ENCODE measurements around the gene KCTD3. TPM values are rescaled to one million over a fixed set of nuclear protein-coding genes. Genes with fewer than 3 reads are reported as not detected.

Gene KCTD3
- total RNA-seq, 1 donor from 2014 or later, result 16.9 TPM

GRCh38 chr1:215595231-215595630, 28.1 kb downstream of the KCTD3 start:
- H3K36me3 ChIP-seq (ENCODE audit: control insufficient read depth, insufficient read depth, low read length), result no peaks in the 10 kb centered on the region
- H3K4me3 ChIP-seq (ENCODE audit: low read depth, low read length), result no peak overlapping the region
- TF ChIP-seq, protein P1, sequence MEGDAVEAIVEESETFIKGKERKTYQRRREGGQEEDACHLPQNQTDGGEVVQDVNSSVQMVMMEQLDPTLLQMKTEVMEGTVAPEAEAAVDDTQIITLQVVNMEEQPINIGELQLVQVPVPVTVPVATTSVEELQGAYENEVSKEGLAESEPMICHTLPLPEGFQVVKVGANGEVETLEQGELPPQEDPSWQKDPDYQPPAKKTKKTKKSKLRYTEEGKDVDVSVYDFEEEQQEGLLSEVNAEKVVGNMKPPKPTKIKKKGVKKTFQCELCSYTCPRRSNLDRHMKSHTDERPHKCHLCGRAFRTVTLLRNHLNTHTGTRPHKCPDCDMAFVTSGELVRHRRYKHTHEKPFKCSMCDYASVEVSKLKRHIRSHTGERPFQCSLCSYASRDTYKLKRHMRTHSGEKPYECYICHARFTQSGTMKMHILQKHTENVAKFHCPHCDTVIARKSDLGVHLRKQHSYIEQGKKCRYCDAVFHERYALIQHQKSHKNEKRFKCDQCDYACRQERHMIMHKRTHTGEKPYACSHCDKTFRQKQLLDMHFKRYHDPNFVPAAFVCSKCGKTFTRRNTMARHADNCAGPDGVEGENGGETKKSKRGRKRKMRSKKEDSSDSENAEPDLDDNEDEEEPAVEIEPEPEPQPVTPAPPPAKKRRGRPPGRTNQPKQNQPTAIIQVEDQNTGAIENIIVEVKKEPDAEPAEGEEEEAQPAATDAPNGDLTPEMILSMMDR (IDR thresholded peaks at IDR 0.05; ENCODE audit: insufficient read depth, low read length, poor library complexity, severe bottlenecking), result no peak
- DNase-seq (ENCODE audit: low read depth), result no peak
- no peaks in the 10 kb centered on the region for H3K27me3 ChIP-seq (ENCODE audit: control insufficient read depth, insufficient read depth, low read length)

- no peak for DNase-seq (ENCODE audit: low read depth)
- Histone ChIP-seq H3K4me3 (ENCODE audit: low read depth, low read length) (no peak overlapping the region), H3K27me3 (ENCODE audit: control insufficient read depth, insufficient read depth, low read length) (no peaks in the 10 kb centered on the region), H3K36me3 (ENCODE audit: control insufficient read depth, insufficient read depth, low read length) (no peaks in the 10 kb centered on the region)
- TF ChIP-seq, protein P1 (IDR thresholded peaks at IDR 0.05; ENCODE audit: insufficient read depth, low read length, poor library complexity, severe bottlenecking), result no peak
These were observed 30.9 kb downstream of the KCTD3 start for GRCh38 chr1:215597961-215598360.

GRCh38 chr1:215599418-215600074, 32.4 kb downstream of the KCTD3 start:
- H3K27me3 ChIP-seq (ENCODE audit: control insufficient read depth, insufficient read depth, low read length), result no peaks in the 10 kb centered on the region
- TF ChIP-seq, protein P1 (IDR thresholded peaks at IDR 0.05; ENCODE audit: insufficient read depth, low read length, poor library complexity, severe bottlenecking), result no peak
- H3K36me3 ChIP-seq (ENCODE audit: control insufficient read depth, insufficient read depth, low read length), result no peaks in the 10 kb centered on the region
- H3K4me3 ChIP-seq (ENCODE audit: low read depth, low read length), result no peak overlapping the region
- no peak for DNase-seq (ENCODE audit: low read depth)

- TF ChIP-seq, protein P1 (IDR thresholded peaks at IDR 0.05; ENCODE audit: insufficient read depth, low read length, poor library complexity, severe bottlenecking), result no peak
These were observed 33.2 kb downstream of the KCTD3 start for GRCh38 chr1:215600258-215600792.

GRCh38 chr1:215600867-215601266, 33.8 kb downstream of the KCTD3 start:
- no peak for DNase-seq (ENCODE audit: low read depth)
- Histone ChIP-seq H3K27me3 (ENCODE audit: control insufficient read depth, insufficient read depth, low read length) (no peaks in the 10 kb centered on the region), H3K36me3 (ENCODE audit: control insufficient read depth, insufficient read depth, low read length) (no peaks in the 10 kb centered on the region), H3K4me3 (ENCODE audit: low read depth, low read length) (no peak overlapping the region)
- TF ChIP-seq, protein P1 (IDR thresholded peaks at IDR 0.05; ENCODE audit: insufficient read depth, low read length, poor library complexity, severe bottlenecking), result no peak

More at GRCh38 chr1:215600258-215600792, 33.2 kb downstream of the KCTD3 start:
- Histone ChIP-seq H3K36me3 (ENCODE audit: control insufficient read depth, insufficient read depth, low read length) (no peaks in the 10 kb centered on the region), H3K4me3 (ENCODE audit: low read depth, low read length) (no peak overlapping the region), H3K27me3 (ENCODE audit: control insufficient read depth, insufficient read depth, low read length) (no peaks in the 10 kb centered on the region)
- no peak for DNase-seq (ENCODE audit: low read depth)

DNA sequence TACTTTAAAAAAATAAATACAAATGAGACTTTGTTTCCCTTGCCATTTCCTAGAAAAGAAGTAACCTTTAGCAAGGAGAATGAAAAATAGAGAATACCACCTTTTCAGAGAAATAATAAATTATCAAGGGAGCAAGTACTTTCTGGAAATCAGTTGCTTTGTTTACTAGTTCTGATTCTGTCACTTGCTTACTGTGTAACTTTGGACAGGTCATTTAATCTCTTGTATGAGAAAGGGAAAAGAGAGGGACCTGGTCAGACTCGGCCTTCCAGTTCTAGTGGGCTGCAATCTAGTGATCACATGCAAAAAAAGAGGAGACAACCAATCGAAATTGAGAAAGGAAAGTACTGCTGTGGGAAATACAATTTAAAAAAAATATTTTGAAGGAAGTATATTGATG, 34.2 kb downstream of the KCTD3 start:
- H3K36me3 ChIP-seq (ENCODE audit: control insufficient read depth, insufficient read depth, low read length), result peaks cover 1% of the 10 kb centered on the region
- no peak for DNase-seq (ENCODE audit: low read depth)
- TF ChIP-seq, protein P1 (IDR thresholded peaks at IDR 0.05; ENCODE audit: insufficient read depth, low read length, poor library complexity, severe bottlenecking), result no peak
- H3K4me3 ChIP-seq (ENCODE audit: low read depth, low read length), result no peak overlapping the region
- no peaks in the 10 kb centered on the region for H3K27me3 ChIP-seq (ENCODE audit: control insufficient read depth, insufficient read depth, low read length)
